Midbrain (tissue), 1 donor: ENCODE measurements around the gene DNAJC10.
A peak's percentile ranks its signal among the peaks of the same experiment; 100 is the strongest.

ENCODE experiments used
- DNase-seq: peaks from one replicate; lab custom pipeline; 2025; lab: John Stamatoyannopoulos, UW

The DNAJC10 gene

GRCh38 chr2:182784777-182785176 lies 68.7 kb downstream of the DNAJC10 start:
- DNase-seq, result peak; percentile 36

GRCh38 chr2:182792441-182792840 lies 76.4 kb downstream of the DNAJC10 start:
- DNase-seq, result no peak

- no peak for DNase-seq
Observed at GRCh38 chr2:182798736-182799135, 82.7 kb downstream of the DNAJC10 start.

- no peak for DNase-seq
Observed at GRCh38 chr2:182804128-182804527, 88.1 kb downstream of the DNAJC10 start.

DNA sequence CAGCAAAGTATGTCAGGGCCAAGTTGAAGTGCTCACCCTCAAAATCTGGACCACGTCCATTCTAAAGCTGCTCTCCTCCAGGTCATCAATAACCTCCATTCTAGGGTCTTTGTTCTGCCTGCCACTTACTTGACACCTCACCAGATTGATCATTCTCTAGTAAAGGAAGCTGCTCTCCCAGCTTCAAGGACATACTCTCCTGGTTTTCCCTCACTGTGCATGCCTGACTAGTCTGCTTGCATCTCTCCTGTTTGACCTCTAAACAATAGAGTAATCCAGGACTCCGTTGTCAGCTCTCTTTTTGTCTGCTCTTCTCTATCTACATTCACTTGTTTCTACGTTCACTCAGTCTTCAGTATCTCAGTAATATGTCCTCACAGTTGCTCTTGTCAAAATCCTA lies 91.3 kb downstream of the DNAJC10 start:
- DNase-seq, result no peak

- no peak for DNase-seq
Observed at GRCh38 chr2:182810087-182810486, 94.0 kb downstream of the DNAJC10 start.

DNA sequence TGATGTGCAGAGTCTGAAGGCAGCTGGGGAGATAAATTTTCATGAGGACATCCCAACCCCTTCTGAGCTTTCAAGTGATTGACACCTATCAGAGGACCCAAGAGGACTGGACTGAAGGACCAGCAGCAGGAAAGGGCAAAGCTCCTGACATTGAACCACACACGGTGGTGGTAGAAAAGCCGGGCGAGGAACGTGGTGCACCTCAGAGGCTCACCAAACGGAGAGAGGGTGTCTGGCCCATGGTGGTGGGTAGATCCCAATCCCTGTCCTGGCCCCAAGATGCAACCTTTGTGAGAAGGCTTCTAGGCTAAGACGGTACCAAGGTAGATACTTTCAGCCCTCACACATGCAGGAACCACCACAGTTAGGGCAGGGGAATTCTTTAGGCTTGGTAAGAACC lies 98.3 kb downstream of the DNAJC10 start:
- no peak for DNase-seq

GRCh38 chr2:182814804-182815203 lies 98.7 kb downstream of the DNAJC10 start:
- DNase-seq, result no peak

DNA sequence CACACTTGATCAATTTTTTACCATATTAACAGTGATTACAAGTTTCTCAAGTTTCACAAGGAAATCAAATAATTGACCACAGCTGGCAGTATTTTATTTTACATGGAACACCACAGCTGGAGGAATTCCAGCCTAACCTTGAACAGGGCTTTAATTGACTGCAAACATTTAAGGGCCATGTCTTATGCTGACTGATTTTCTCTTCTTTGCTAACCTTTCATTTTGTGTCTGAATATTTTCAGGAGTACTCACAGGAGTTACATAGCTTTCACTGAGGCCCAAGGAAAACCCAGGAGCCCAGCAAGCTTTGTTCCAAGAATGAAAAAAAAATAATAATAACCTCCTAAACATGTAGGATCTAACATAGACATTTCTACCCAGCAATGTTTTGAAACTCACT lies 100.8 kb downstream of the DNAJC10 start:
- no peak for DNase-seq

DNA sequence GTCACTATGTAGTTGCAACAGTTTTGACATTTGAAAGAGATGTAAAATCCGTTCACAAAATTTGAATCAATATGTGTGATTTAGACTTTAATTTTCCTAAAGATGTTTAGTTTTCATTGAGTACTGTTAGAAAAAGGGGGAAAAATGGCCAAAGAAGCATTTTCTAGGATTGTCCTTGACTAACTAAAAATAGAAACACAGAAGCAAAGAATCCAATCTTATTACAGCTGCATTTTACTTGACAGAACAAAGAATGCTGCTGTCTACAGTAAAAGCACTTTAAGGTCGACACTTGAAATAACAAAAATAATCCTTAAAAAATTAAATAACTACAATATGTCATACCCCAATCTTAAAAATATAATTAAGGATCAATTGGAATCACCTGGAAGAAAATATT lies 101.5 kb downstream of the DNAJC10 start:
- DNase-seq, result no peak

DNA sequence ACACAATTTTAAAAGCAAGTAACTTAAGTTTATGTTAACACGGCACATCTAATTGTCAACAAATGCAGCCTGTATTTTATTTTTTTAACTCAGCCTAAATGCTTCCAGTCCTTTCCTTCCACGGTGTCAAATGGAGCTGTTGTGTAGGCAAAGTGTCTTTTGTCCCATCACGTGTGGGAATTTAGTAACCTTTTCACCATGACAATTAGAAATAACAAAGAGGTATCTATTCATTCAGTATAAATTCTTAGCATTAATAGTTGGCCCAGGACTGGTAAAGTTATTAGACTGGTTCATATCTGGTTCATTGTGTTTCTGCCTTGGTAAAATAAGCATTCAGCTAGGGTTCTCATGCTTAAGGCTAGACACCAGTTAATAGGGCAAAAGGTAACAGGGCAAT lies 102.4 kb downstream of the DNAJC10 start:
- DNase-seq, result no peak

GRCh38 chr2:182818925-182819324 lies 102.9 kb downstream of the DNAJC10 start:
- DNase-seq, result no peak

GRCh38 chr2:182819412-182819811 lies 103.4 kb downstream of the DNAJC10 start:
- DNase-seq, result no peak

DNA sequence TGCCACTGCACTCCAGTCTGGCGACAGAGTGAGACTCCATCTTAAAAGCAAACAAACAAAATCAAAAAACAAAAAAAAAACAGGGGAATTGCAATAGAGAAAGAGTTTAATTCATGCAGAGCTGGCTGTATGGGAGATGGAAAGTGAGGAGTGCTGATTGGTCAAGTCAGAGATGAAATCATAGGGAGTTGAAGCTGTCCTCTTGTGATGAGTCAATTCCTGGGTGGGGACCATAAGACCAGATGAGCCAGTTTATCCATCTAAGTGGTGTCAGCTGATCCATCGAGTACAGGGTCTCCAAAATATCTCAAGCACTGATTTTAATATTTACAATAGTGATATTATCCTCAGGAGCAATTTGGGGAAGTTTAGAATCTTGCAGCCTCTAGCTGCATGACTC lies 105.1 kb downstream of the DNAJC10 start:
- DNase-seq, result no peak

DNA sequence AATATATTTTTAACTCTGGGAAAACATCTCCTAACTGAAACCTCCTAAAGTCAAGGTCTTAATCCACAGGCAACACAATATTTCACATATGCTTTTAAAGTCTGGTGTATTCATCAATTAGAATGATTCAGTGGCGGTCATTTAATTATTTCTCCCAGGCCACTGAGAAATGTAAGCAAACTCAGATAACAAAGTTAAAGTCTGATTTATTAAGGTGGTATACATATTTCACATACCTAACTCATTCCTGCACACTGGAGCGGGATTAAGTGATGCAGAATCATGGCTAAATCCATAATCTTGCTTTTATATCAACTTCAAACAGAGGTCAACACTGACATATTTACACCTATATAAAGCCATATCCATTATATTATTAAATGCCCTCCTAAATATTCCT lies 106.7 kb downstream of the DNAJC10 start:
- DNase-seq, result no peak

DNA sequence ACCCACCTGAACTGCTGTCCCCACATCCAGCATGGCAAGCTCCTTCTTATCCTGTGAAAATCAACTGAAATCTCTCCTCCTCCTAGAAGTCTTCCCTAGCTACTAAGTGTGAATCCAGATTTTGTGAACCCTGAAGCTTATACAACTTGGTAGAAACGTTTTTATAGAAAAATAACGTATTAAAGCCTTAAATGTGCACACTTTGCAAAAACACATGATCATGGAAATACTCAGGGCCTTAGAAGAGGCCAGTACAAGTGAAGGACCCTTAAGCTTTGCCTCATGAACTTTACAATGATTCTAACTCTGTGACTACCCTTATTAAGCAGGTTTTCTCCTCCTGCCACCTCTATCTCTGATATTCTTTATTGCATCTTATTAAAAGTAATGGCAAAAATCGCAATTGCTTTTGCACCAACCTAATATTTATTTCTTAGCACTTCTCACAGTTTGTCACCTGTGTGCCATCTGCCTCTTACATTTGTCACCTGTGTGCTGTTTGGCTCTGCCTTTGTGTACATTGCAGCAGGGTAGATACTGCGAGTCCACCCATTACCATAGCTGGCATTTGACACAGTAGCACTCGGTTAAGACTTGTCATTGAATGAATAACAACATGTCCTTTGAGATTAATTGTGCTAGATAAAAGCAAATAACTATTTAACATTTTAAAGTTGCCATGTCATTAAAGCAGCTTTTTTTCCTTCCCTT lies 108.2 kb downstream of the DNAJC10 start:
- DNase-seq, result no peak

GRCh38 chr2:182824767-182825158 lies 108.7 kb downstream of the DNAJC10 start:
- no peak for DNase-seq

DNA sequence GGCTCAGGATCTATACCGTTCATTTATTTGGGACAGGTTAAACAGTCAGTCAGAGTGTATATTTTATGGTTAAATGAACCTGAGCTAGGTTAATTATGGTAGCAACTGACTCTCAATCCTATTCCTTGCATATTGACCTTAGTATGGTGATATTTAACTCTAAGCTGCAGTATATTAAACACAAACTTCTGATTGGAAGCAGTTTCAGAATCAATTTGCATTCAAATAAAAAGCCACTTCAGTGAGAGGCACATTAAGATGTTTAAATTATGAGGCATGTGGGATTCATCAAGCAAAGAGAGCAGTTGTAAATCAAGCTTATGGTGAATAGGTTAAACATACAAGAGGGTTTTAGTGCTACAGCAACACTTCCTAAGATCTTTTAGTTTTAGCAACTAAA lies 110.0 kb downstream of the DNAJC10 start:
- no peak for DNase-seq

DNA sequence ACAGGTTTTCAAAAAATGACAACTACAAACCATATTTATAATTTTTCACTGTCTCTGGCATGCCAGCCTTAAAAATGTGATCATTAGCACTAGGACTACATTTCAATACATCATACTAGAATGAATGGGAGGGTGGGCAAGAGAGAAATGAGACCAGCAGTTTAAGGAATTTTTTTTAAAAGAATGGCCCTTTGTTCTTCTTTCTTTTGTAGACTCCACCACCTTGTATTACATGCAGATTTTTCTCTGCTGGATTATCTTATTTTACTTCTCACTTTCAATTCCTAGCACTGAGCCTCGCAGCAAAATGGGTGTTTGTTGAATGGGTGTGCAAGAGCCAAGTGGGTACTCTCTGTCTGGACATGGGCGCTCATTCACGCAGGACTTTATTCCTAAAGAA lies 110.4 kb downstream of the DNAJC10 start:
- no peak for DNase-seq

DNA sequence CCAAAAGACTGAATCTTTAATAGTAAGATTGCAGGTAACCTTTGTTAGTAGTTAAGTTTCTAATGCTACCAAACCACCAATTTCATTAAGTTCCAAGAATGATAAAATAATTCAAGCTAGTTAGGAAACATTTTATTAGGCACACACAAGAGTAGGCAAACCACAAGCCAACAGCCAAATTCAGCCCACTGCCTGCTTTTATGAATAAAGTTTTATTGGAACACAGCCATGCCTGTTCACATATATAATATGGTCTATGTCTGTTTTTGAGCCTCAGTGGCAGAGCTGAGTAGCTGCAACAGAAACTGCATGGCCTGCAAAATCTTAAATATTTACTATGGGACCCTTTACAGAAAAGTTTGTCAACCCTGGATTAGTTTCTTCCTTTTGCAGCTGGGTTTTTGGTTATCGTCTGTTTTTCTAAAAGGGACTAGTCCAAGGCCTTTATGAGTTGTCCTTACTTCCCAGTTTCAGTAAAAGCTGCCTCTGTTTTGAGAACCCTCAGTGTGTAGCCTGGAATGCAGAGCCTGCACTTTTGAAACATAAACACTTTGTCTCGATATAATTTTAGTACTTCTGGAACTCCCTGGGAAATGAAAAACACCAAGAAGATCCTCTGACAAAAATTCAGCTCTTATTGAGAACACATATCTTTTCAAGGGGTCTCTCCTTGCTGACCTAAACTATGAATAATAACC lies 111.3 kb downstream of the DNAJC10 start:
- DNase-seq, result no peak

DNA sequence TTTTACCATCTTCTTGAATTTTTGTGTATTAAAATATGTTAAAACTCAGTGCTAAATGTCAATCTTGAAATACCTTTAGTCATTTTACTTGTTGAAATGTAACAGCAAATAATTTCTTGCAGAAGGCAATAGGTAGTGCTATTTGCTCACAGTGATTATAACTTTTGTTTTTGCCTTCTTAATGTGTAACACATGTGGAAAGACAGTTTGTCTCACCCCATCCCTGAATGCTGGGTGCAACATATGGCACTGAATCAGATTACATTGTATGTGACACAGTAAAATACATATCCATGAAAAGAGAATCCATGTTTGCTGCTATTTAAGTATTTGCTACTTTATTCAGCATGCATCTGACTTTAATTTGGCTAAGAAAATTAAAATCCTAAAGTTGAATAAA lies 115.0 kb downstream of the DNAJC10 start:
- DNase-seq, result no peak

- DNase-seq, result no peak
Observed at GRCh38 chr2:182831921-182832320, 115.9 kb downstream of the DNAJC10 start.

- DNase-seq, result no peak
Observed at GRCh38 chr2:182833084-182833854, 117.2 kb downstream of the DNAJC10 start.
